H1 (cell line): ENCODE results near the gene CARD11. TPM values are rescaled to one million over a fixed set of nuclear protein-coding genes. Genes with fewer than 3 reads are reported as not detected.

Experiments
- CBX8 ChIP-seq: fragments of 300-800, 300-1000 bp; sonication (generic); IDR thresholded peaks from 2 replicates; pipeline ENCODE4 v1.7.1; 2016; ENCODE audit warnings: low read depth, low read length, borderline replicate concordance
- EP300 ChIP-seq, 2 experiments: IDR thresholded peaks; 1 replicate in 1 of 2; 2 replicates in 1 of 2; pipeline ENCODE4 v1.6.1; 2011 to 2012; ENCODE audit warnings: low read depth in 2 of 2, low read length in 2 of 2, mild to moderate bottlenecking in 2 of 2, borderline replicate concordance in 1 of 2, inconsistent platforms in 1 of 2, moderate library complexity in 1 of 2
- JUND ChIP-seq: IDR thresholded peaks from 2 replicates; pipeline ENCODE4 v1.6.1; 2011; ENCODE audit warnings: mild to moderate bottlenecking, improper control_type of control experiment, low read length
- RAD21 ChIP-seq, 2 experiments: IDR thresholded peaks in 1 of 2; conservative IDR thresholded peaks in 1 of 2; 2 replicates each; pipeline ENCODE4 v1.6.1; 2011; ENCODE audit warnings: low read depth in 2 of 2, low read length in 2 of 2, improper control_type of control experiment in 1 of 2, inconsistent platforms in 1 of 2, mild to moderate bottlenecking in 1 of 2, moderate library complexity in 1 of 2
- SP2 ChIP-seq: IDR thresholded peaks from 2 replicates; pipeline ENCODE4 v1.6.1; 2012; ENCODE audit warnings: mild to moderate bottlenecking, low read length, inconsistent platforms
- polyA plus RNA-seq, 7 experiments: library from polyadenylated mRNA; depleted of rRNA in 3 of 7; stranded (reverse) in 5 of 7; unstranded in 2 of 7; fragments of >200 nt in 5 of 7; fragments of 200-250 nt in 2 of 7; gene quantifications; 1 replicate in 5 of 7; 2 replicates in 1 of 7; 4 replicates in 1 of 7; pipeline versions ENCODE4 v1.2.1 to v1.2.3, GENCODE V29; 2011 to 2013; ENCODE audit warnings: missing spikeins in 2 of 7, mixed read lengths in 2 of 7
- total RNA-seq: library from RNA; stranded (reverse); fragmentation: NEBNext Ultra II Directional; extraction: Animal tissue kit (Norgen Biotek cat#: 25700); gene quantifications from 2 replicates; pipeline ENCODE4 v1.2.1, GENCODE V29; 2021
- TF ChIP-seq, protein P1 (sequence below), 3 experiments: IDR thresholded peaks; 1 replicate in 2 of 3; 2 replicates in 1 of 3; pipeline versions ENCODE4 v1.5.1 to v1.6.1; 2011; ENCODE audit warnings: low read length in 3 of 3, mild to moderate bottlenecking in 3 of 3, inconsistent platforms in 2 of 3, low read depth in 1 of 3, moderate library complexity in 1 of 3; ENCODE audit not compliant: insufficient read depth in 1 of 3; ENCODE audit errors: control extremely low read depth in 1 of 3
- TF ChIP-seq, protein P2 (sequence below): IDR thresholded peaks from 2 replicates; pipeline ENCODE4 v1.6.1; 2011; ENCODE audit warnings: low read length, improper control_type of control experiment

CARD11 gene
- total and polyA plus RNA-seq, 2 of the 8 experiments (the other 6 are each of a cell fraction or from before 2014, with no cell fraction given): 12.6 to 29.8 TPM

DNA sequence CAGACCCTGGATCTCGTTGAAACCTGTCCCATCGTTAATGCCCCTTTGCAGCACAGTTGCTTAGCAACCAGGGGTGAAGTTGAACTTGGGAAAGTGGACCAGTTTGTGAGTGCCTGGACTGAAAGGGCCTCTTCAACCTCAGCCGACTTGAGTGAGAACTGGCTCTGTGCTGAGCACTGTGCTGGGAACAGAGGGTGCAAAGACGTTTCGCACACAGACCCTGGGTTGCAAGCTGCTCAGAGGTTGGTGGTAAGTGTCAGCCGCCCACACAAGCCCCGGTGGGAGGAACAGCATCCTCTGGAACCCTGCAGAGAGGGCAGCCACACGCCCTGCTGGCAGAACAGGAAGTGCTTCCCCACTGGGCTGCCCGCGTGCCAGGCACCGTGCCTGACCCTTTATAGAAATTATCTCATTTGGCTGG, 89.2 kb downstream of the CARD11 start (continued):
- TF ChIP-seq, protein P1, sequence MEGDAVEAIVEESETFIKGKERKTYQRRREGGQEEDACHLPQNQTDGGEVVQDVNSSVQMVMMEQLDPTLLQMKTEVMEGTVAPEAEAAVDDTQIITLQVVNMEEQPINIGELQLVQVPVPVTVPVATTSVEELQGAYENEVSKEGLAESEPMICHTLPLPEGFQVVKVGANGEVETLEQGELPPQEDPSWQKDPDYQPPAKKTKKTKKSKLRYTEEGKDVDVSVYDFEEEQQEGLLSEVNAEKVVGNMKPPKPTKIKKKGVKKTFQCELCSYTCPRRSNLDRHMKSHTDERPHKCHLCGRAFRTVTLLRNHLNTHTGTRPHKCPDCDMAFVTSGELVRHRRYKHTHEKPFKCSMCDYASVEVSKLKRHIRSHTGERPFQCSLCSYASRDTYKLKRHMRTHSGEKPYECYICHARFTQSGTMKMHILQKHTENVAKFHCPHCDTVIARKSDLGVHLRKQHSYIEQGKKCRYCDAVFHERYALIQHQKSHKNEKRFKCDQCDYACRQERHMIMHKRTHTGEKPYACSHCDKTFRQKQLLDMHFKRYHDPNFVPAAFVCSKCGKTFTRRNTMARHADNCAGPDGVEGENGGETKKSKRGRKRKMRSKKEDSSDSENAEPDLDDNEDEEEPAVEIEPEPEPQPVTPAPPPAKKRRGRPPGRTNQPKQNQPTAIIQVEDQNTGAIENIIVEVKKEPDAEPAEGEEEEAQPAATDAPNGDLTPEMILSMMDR (IDR thresholded peaks at IDR 0.05; ENCODE audit: control extremely low read depth in 1 of 3, insufficient read depth in 1 of 3, low read depth in 1 of 3, low read length in 3 of 3): no peak
- no peak for TF ChIP-seq SP2
- no peak for TF ChIP-seq JUND
- no peak for TF ChIP-seq RAD21 (IDR thresholded peaks at IDR 0.05 in 1 of 2, conservative IDR thresholded peaks at IDR 0.05 in 1 of 2; ENCODE audit: low read depth in 2 of 2, low read length in 2 of 2)
- TF ChIP-seq CBX8: no peak
- TF ChIP-seq, protein P2, sequence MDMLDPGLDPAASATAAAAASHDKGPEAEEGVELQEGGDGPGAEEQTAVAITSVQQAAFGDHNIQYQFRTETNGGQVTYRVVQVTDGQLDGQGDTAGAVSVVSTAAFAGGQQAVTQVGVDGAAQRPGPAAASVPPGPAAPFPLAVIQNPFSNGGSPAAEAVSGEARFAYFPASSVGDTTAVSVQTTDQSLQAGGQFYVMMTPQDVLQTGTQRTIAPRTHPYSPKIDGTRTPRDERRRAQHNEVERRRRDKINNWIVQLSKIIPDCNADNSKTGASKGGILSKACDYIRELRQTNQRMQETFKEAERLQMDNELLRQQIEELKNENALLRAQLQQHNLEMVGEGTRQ: no peak
- no peak for TF ChIP-seq EP300 (IDR thresholded peaks at IDR 0.05; ENCODE audit: borderline replicate concordance in 1 of 2, low read depth in 2 of 2, low read length in 2 of 2)
